Activated CD4-positive, alpha-beta T cell treated with anti-CD3 and anti-CD28 coated beads, Interleukin-2, amount 50 U/mL, for 1 hour (primary cell): Measurements from ENCODE around the gene LLGL1.

Experiments used
- DNase-seq: peaks from one replicate; pipeline ENCODE4 v3.0.0-alpha.2; 2020

Gene LLGL1

GRCh38 chr17:18278867-18279266 is 53.4 kb downstream of the LLGL1 start:
- no peak for DNase-seq

- no peak for DNase-seq
Observed at GRCh38 chr17:18280249-18280648, 54.8 kb downstream of the LLGL1 start.

- no peak for DNase-seq
Observed at GRCh38 chr17:18280766-18281371, 55.4 kb downstream of the LLGL1 start.

- DNase-seq: no peak
Observed at GRCh38 chr17:18281788-18282187, 56.4 kb downstream of the LLGL1 start.

GRCh38 chr17:18285296-18285695 is 59.9 kb downstream of the LLGL1 start:
- DNase-seq: no peak

GRCh38 chr17:18291718-18292540 is 66.5 kb downstream of the LLGL1 start:
- DNase-seq: no peak
